ENCODE results near the gene AASS. TPM values are rescaled to one million over a fixed set of nuclear protein-coding genes. Genes with fewer than 3 reads are reported as not detected.

Gene AASS
- total RNA-seq, 4 donors from 2014 or later, result 50.7 to 92.7 (median 68.1) TPM

GRCh38 chr7:122055073-122055472, 89.0 kb downstream of the AASS start:
- no peak for TF ChIP-seq CTCF (IDR thresholded peaks at IDR 0.05)
- ATAC-seq (ENCODE audit: low FRiP score) (no peak), DNase-seq (ENCODE audit: low spot score) (no peak)

- TF ChIP-seq CTCF (IDR thresholded peaks at IDR 0.05), result no peak
- DNase-seq (ENCODE audit: low spot score) (no peak), ATAC-seq (ENCODE audit: low FRiP score) (no peak)
Measured at GRCh38 chr7:122054393-122054792, 89.7 kb downstream of the AASS start.

- no peak for TF ChIP-seq CTCF (IDR thresholded peaks at IDR 0.05)
- DNase-seq (ENCODE audit: low spot score), result no peak
- ATAC-seq (ENCODE audit: low FRiP score), result no peak
Measured at GRCh38 chr7:122046402-122046801, 97.6 kb downstream of the AASS start.

- ATAC-seq (ENCODE audit: low FRiP score) (no peak), DNase-seq (ENCODE audit: low spot score) (no peak)
- no peak for TF ChIP-seq CTCF (IDR thresholded peaks at IDR 0.05)
Measured at GRCh38 chr7:122040147-122040546, 103.9 kb downstream of the AASS start.

- TF ChIP-seq CTCF (IDR thresholded peaks at IDR 0.05), result no peak
- DNase-seq (ENCODE audit: low spot score) (no peak), ATAC-seq (ENCODE audit: low FRiP score) (no peak)
Measured at GRCh38 chr7:122038904-122039303, 105.1 kb downstream of the AASS start.

GRCh38 chr7:122038134-122038533, 105.9 kb downstream of the AASS start:
- no peak for TF ChIP-seq CTCF (IDR thresholded peaks at IDR 0.05)
- no peak for DNase-seq (ENCODE audit: low spot score)
- ATAC-seq (ENCODE audit: low FRiP score), result no peak

GRCh38 chr7:122035876-122036275, 108.2 kb downstream of the AASS start:
- no peak for ATAC-seq (ENCODE audit: low FRiP score)
- TF ChIP-seq CTCF (IDR thresholded peaks at IDR 0.05), result no peak

More at GRCh38 chr7:122035876-122036275, 108.2 kb downstream of the AASS start:
- no peak for DNase-seq (ENCODE audit: low spot score)

Measured in omental fat pad (tissue), 4 donors.